Ramos (cell line): ENCODE data around the gene BBLN.
"Not testable (repeated sequence)": the region's sequence is repeated elsewhere in the genome, so short reads cannot be mapped to it uniquely, and the experiment has no call there.

Source experiments
- in situ Hi-C: fragments of 300-500 bp; cut with MboI; formaldehyde crosslinking; loops from one replicate; pipeline ENCODE4 v1.14.3; 2022; ENCODE audit warnings: low sequenced_read_pairs; ENCODE audit not compliant: unreplicated experiment

Gene BBLN

GRCh38 chr9:128159784-128160602 lies at the start of gene BBLN:
BBLN (plus strand) TSS chr9:128160265; CDS start chr9:128160408, 143 bp downstream.
- in situ Hi-C loops, result no loop called here

- in situ Hi-C loops, result not testable (repeated sequence)
Observed at GRCh38 chr9:128111726-128112125, 48.3 kb upstream of the BBLN start.

GRCh38 chr9:128113526-128114325 lies 46.3 kb upstream of the BBLN start:
- in situ Hi-C loops, result no loop called here

- in situ Hi-C loops, result no loop called here
Observed at GRCh38 chr9:128114326-128115186, 45.5 kb upstream of the BBLN start.

- in situ Hi-C loops, result no loop called here
Observed at GRCh38 chr9:128115187-128116103, 44.6 kb upstream of the BBLN start.

GRCh38 chr9:128116104-128117083 lies 43.7 kb upstream of the BBLN start:
- in situ Hi-C loops, result no loop called here

GRCh38 chr9:128117613-128118471 lies 42.2 kb upstream of the BBLN start:
- in situ Hi-C loops, result no loop called here

- in situ Hi-C loops, result no loop called here
Observed at GRCh38 chr9:128118472-128118857, 41.6 kb upstream of the BBLN start.

- in situ Hi-C loops, result no loop called here
Observed at GRCh38 chr9:128118971-128119665, 40.9 kb upstream of the BBLN start.

DNA sequence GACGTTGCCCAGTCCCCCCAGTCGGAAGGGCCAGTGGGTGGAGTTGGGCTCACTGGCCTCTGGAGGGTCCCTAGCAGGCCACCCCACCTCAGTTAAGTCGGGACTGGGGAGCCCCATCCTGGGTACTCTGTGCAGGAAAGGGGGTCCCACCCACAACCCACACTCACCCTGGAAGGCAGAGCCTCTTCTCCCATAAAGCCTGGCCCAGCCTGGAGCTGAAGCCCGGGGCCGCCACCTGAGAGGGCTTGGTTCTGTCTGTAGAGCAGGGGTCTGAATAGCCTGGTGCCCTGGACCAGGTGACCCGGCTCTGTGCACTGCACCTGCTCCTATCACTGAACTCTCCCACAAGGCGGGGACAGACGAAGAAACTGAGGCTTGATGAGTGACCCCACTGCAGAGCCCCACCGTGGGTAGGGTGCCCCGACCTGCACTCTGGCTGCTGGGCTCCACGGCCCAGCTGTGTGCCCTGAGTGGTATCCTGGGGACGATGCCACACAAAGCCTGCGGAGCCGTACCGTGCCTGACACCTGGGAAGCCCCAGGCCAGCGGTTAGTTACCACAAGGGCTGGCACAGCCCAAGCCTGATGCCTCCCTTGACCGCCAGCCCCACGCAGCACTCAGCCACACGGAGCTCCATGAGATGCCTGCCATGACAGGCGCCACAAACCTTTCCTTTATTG lies 39.9 kb upstream of the BBLN start:
- in situ Hi-C loops, result no loop called here

DNA sequence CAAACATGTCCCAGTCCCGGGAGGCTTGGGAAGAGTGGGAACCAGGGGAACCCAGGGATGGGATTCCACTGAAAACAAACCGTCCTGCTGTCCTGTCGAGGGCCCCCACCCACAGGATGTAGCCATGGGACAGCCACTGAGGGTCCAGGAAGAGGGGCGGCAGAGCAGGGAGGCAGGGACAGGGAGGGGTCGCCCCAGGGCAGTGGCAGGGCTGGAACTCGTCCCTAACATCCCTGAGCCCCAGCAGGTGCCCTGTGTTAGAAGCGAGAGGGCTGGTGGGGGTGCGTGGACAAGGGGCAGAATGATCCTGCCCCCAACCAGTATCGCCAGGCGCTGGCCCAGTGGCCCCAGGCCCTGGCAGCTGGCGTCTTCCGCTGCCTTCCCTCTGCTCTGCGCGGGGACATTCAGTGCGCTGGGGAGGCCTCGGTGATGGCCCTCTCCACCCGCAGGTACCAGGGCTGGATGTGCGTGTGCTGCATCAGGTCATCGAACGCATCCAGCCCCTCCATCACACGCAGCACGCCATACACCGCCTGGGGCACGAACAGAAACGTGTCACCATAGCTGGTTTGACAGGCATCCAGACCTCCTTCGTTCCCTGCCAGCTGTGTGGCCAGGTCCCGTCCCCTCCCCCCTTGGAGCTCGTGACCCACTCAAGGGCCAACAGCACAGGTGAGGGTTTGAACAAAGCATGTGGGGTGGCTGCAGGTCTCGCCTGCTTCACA lies 39.2 kb upstream of the BBLN start:
- in situ Hi-C loops, result no loop called here

GRCh38 chr9:128121466-128121810 lies 38.6 kb upstream of the BBLN start:
- in situ Hi-C loops, result no loop called here

DNA sequence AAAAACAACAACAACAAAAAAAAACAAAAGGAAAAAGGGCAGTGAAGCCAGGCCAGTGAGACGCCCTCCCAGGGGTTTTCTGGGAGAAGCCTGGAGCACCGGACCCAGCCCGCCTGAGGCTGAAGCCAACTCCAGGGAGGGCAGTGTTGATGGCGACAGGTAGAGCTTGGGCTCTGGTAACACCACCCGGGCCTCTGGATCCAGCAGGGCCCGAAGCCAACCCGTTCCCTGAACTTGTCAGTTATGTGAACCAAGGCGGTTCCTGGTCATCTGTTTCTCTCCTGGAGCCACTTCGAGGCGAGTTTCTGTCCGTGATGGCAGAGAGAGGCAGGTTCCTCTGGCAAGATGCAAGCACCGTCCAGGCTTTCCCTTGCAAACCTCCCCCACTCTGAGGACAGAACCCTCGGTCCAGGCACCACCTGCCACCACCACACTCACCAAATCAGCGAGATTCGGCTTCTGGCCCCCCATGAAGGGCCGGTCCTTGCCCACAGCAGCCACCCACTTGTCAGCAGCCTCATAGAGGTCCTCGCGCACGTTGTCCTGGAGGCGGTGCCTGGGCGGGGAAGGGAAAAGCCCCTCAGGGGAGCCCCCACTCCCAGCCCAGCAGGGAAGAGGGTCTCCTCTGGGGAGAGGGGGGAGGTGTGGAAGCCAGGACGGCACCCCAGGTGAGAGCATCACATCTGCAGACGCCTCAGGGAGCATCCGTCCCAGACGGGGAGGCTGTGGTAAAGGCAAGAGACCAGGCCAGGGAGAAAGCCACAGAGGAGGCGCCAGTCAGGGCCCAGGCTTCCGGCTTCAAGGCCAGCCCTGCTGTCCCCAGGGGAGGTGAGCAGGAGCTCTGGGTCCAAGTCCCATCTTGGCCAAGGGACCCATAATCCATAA lies 37.9 kb upstream of the BBLN start:
- in situ Hi-C loops, result no loop called here

DNA sequence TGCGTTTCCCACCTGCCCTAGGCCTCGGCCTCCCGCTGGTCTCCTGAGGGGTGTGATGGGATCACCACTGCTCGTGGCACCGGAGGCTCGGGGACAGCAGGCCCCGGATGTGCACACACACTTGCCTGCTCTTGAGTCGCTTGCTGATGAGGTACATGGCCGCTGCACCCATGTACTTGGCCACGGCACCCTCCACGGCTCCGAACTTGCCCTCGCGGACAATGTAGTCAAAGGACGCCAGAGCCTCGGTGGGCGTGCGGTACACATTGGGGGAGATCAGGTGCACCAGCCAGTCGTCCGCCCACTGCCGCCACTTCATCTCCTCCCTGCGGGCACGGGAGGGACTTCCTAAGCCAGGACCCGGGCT lies 37.3 kb upstream of the BBLN start:
- in situ Hi-C loops, result no loop called here
